ENCODE data around the gene SERPINA1.

The SERPINA1 gene

GRCh38 chr14:94381149-94382030 is 7.0 kb downstream of the SERPINA1 start:
- no peak for DNase-seq (ENCODE audit: insufficient read length, low spot score)
- TF ChIP-seq POLR2A (IDR thresholded peaks at IDR 0.05; ENCODE audit: low read depth, low read length) (no peak), POLR2AphosphoS5 (IDR thresholded peaks at IDR 0.05; ENCODE audit: low read depth, low read length) (no peak), TAF1 (IDR thresholded peaks at IDR 0.05; ENCODE audit: low read depth, low read length) (no peak), PAX5 (IDR thresholded peaks at IDR 0.05; ENCODE audit: insufficient read depth, low read length, severe bottlenecking) (no peak), SPI1 (IDR thresholded peaks at IDR 0.05; ENCODE audit: low read depth, low read length) (no peak)
- FAIRE-seq, result no peak

DNA sequence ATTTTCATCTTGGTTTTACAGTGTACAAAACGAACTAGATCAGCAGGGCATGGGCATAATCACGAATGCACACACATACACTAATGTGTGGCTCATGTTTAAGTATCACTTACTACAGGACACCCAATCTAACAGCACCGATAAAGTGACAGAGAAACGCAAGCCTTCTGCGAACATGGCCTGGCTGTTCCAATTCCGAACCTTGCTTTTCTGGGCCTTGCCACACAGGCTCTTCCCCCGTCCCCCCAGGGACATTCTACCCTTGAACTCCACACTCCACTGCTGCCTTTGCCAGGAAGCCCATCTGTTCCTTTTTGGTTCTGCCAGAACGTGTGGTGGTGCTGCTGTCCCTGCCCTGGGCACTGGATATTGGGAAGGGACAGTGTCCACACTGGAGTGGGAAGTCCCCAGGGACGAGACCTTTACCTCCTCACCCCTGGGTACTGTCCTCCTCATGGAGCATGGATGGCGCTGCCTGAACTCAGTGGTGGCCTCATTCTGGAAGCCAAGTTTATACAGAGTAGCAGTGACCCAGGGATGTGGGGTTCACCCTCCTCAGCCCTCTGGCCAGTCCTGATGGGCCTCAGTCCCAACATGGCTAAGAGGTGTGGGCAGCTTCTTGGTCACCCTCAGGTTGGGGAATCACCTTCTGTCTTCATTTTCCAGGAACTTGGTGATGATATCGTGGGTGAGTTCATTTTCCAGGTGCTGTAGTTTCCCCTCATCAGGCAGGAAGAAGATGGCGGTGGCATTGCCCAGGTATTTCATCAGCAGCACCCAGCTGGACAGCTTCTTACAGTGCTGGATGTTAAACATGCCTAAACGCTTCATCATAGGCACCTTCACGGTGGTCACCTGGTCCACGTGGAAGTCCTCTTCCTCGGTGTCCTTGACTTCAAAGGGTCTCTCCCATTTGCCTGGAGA is 7.9 kb downstream of the SERPINA1 start:
- FAIRE-seq, result no peak

DNA sequence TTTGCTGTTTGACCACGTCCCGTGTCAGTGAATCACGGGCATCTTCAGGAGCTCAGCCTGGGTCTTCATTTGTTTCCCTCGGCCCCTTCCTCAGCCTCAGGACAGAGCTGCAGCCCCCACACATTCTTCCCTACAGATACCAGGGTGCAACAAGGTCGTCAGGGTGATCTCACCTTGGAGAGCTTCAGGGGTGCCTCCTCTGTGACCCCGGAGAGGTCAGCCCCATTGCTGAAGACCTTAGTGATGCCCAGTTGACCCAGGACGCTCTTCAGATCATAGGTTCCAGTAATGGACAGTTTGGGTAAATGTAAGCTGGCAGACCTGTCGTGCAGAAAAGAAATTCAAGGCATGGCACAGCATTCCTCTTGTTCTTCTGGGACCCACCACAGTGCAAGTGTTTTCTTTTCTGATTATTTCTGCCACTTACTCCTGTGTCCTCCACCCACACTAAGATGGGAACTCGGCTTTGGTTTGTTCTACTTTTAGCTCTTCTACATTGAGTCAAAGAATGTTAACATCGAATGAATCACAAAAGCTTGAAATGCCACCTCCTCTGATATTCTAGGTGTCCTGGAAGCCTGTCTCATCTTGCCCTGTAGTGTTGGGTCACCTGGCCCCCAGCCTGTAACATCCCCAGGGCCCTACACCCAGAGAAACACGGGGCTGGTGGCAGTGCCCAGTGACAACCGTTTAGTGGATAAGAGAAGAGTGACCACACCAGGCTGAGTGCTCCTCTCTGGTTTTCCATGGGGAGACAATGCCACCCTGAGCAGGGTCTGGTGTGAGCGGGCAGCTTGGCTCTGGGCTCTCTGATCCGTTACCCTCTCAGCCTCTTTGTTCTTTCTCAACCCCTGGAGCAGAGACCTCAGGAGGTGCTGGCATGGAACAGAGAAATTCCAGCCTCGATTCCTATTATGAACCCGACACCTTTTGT is 8.8 kb downstream of the SERPINA1 start:
- FAIRE-seq (no peak), DNase-seq (ENCODE audit: insufficient read length, low spot score) (no peak)
- TF ChIP-seq POU2F2 (IDR thresholded peaks at IDR 0.05; ENCODE audit: low read depth, low read length) (no peak), POLR2A (IDR thresholded peaks at IDR 0.05; ENCODE audit: low read depth, low read length) (no peak), SPI1 (IDR thresholded peaks at IDR 0.05; ENCODE audit: low read depth, low read length) (no peak), TAF1 (IDR thresholded peaks at IDR 0.05; ENCODE audit: low read depth, low read length) (no peak), PAX5 (IDR thresholded peaks at IDR 0.05; ENCODE audit: insufficient read depth, low read length, severe bottlenecking) (no peak), POLR2AphosphoS5 (IDR thresholded peaks at IDR 0.05; ENCODE audit: low read depth, low read length) (no peak)

More for the DNA sequence above, 7.9 kb downstream of the SERPINA1 start:
- DNase-seq (ENCODE audit: insufficient read length, low spot score), result no peak
- no peak for TF ChIP-seq PAX5 (IDR thresholded peaks at IDR 0.05; ENCODE audit: insufficient read depth, low read length, severe bottlenecking)
- TF ChIP-seq POLR2A (IDR thresholded peaks at IDR 0.05; ENCODE audit: low read depth, low read length), result no peak
- TF ChIP-seq POU2F2 (IDR thresholded peaks at IDR 0.05; ENCODE audit: low read depth, low read length), result no peak
- no peak for TF ChIP-seq TAF1 (IDR thresholded peaks at IDR 0.05; ENCODE audit: low read depth, low read length)
- no peak for TF ChIP-seq POLR2AphosphoS5 (IDR thresholded peaks at IDR 0.05; ENCODE audit: low read depth, low read length)
- no peak for TF ChIP-seq SPI1 (IDR thresholded peaks at IDR 0.05; ENCODE audit: low read depth, low read length)

- no peak for FAIRE-seq
Observed at GRCh38 chr14:94378527-94379290, 9.7 kb downstream of the SERPINA1 start.

DNA sequence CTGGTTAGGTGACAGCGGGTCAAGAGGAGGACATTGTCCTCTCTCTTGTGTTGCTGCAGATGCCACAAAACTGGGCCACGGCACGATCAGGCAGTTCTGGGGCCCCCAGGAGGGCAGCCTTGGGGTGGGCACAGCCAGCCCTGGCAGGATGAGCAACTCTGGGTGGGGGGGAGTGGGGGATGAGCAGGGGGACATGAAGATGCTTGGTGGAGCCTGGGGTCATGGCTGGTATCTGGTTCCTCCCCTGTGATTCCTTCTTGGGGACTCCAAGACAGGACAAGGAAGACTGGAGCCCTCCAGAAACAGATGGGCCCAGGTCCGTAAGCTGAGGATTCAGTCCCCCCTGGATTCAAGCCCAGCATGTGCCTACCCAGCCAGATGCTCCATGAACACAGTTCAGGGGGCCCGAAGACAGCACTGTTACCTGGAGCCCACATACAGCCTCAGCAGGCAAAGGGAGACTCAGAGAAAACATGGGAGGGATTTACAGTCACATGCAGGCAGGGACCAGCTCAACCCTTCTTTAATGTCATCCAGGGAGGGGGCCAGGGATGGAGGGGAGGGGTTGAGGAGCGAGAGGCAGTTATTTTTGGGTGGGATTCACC is 10.4 kb downstream of the SERPINA1 start:
- FAIRE-seq (no peak), DNase-seq (ENCODE audit: insufficient read length, low spot score) (no peak)
- TF ChIP-seq POLR2A (IDR thresholded peaks at IDR 0.05; ENCODE audit: low read depth, low read length) (no peak), PAX5 (IDR thresholded peaks at IDR 0.05; ENCODE audit: insufficient read depth, low read length, severe bottlenecking) (no peak)

More at GRCh38 chr14:94378527-94379290, 9.7 kb downstream of the SERPINA1 start:
- TF ChIP-seq POU2F2 (IDR thresholded peaks at IDR 0.05; ENCODE audit: low read depth, low read length), result no peak
- TF ChIP-seq PAX5 (IDR thresholded peaks at IDR 0.05; ENCODE audit: insufficient read depth, low read length, severe bottlenecking), result no peak
- TF ChIP-seq POLR2A (IDR thresholded peaks at IDR 0.05; ENCODE audit: low read depth, low read length), result no peak
- no peak for TF ChIP-seq TAF1 (IDR thresholded peaks at IDR 0.05; ENCODE audit: low read depth, low read length)
- no peak for TF ChIP-seq POLR2AphosphoS5 (IDR thresholded peaks at IDR 0.05; ENCODE audit: low read depth, low read length)
- no peak for TF ChIP-seq SPI1 (IDR thresholded peaks at IDR 0.05; ENCODE audit: low read depth, low read length)
- DNase-seq (ENCODE audit: insufficient read length, low spot score), result no peak

- no peak for FAIRE-seq
- DNase-seq (ENCODE audit: insufficient read length, low spot score), result no peak
- TF ChIP-seq TAF1 (IDR thresholded peaks at IDR 0.05; ENCODE audit: low read depth, low read length), result no peak
- TF ChIP-seq POLR2AphosphoS5 (IDR thresholded peaks at IDR 0.05; ENCODE audit: low read depth, low read length), result no peak
- no peak for TF ChIP-seq PAX5 (IDR thresholded peaks at IDR 0.05; ENCODE audit: insufficient read depth, low read length, severe bottlenecking)
- no peak for TF ChIP-seq SPI1 (IDR thresholded peaks at IDR 0.05; ENCODE audit: low read depth, low read length)
- no peak for TF ChIP-seq POLR2A (IDR thresholded peaks at IDR 0.05; ENCODE audit: low read depth, low read length)
- no peak for TF ChIP-seq POU2F2 (IDR thresholded peaks at IDR 0.05; ENCODE audit: low read depth, low read length)
Observed at GRCh38 chr14:94376976-94377865, 11.2 kb downstream of the SERPINA1 start.
